Panc1 (cell line): ENCODE data around the gene CFAP410. TPM values are rescaled to one million over a fixed set of nuclear protein-coding genes. Genes with fewer than 3 reads are reported as not detected.
A peak's percentile ranks its signal among the peaks of the same experiment; 100 is the strongest.

Experiments
- ATAC-seq: fragments of 200-7000 bp; cut with Tn5 transposase; 2 replicates; pipeline ENCODE4 v1.9.1; 2020; ENCODE audit warnings: mild to moderate bottlenecking, moderate library complexity
- BruUV-seq: library from RNA; stranded (reverse); fragments of 400-500 nt; replicated peaks from 2 replicates; lab custom pipeline; 2021; lab: Mats Ljungman, UMichigan
- CTCF ChIA-PET: fragments of 300-600 bp; sonication (Branson Sonifier 250); formaldehyde crosslinking; loops from one replicate; lab custom pipeline; 2022; ENCODE audit warnings: antibody characterized with exemption; lab: Charles Lee
- POLR2A ChIA-PET: fragments of 300-600 bp; sonication (Branson Sonifier 250); formaldehyde crosslinking; loops from one replicate; lab custom pipeline; 2022; ENCODE audit warnings: antibody characterized with exemption; lab: Charles Lee
- DNase-seq: peaks from one replicate; pipeline ENCODE4 v3.0.0-alpha.2; 2010; ENCODE audit warnings: low read depth, low spot score
- H3K27ac ChIP-seq: 2 replicates; pipeline ENCODE4 v1.5.1; 2011; ENCODE audit warnings: mild to moderate bottlenecking, low read length, inconsistent platforms
- H3K27me3 ChIP-seq: fragments of 200-500 bp; sonication (Bioruptor generic); 2 replicates; pipeline ENCODE4 v1.6.0; 2014; ENCODE audit warnings: low read length, inconsistent platforms; ENCODE audit not compliant: control insufficient read depth, insufficient read depth
- H3K36me3 ChIP-seq: fragments of 200-500 bp; sonication (Bioruptor generic); 2 replicates; pipeline ENCODE4 v1.5.1; 2014; ENCODE audit warnings: inconsistent platforms, mild to moderate bottlenecking, low read length, moderate library complexity; ENCODE audit not compliant: control insufficient read depth, insufficient read depth
- H3K4me1 ChIP-seq: 2 replicates; pipeline ENCODE4 v1.5.1; 2011; ENCODE audit warnings: inconsistent platforms, mild to moderate bottlenecking, low read length, moderate library complexity; ENCODE audit not compliant: control insufficient read depth, insufficient read depth
- H3K4me3 ChIP-seq, 2 experiments: 2 replicates each; pipeline ENCODE4 v1.5.1; 2011 to 2012; ENCODE audit warnings: low read depth in 2 of 2, low read length in 2 of 2, mild to moderate bottlenecking in 2 of 2, inconsistent platforms in 1 of 2, moderate library complexity in 1 of 2
- H3K9me3 ChIP-seq: fragments of 200-500 bp; sonication (Bioruptor generic); 2 replicates; pipeline ENCODE4 v1.5.1; 2014; ENCODE audit warnings: low read depth, mild to moderate bottlenecking, inconsistent platforms, low read length, moderate library complexity; ENCODE audit not compliant: control insufficient read depth, insufficient read depth
- CTCF ChIP-seq: fragments of 450-650 bp; IDR thresholded peaks from 2 replicates; pipeline ENCODE4 v1.5.1; 2017; ENCODE audit warnings: mild to moderate bottlenecking
- POLR2AphosphoS5 ChIP-seq: IDR thresholded peaks from 2 replicates; pipeline ENCODE4 v1.6.1; 2012; ENCODE audit warnings: mild to moderate bottlenecking, low read depth, low read length, moderate library complexity
- SIN3A ChIP-seq: IDR thresholded peaks from 2 replicates; pipeline ENCODE4 v1.6.1; 2012; ENCODE audit warnings: low read depth, mild to moderate bottlenecking, low read length, moderate library complexity, borderline replicate concordance; ENCODE audit not compliant: insufficient read depth
- TCF7L2 ChIP-seq: IDR thresholded peaks from 2 replicates; pipeline ENCODE4 v1.6.1; 2011; ENCODE audit warnings: mild to moderate bottlenecking, low read depth, low read length, inconsistent platforms
- in situ Hi-C: cut with HindIII; loops from 2 replicates; pipeline ENCODE4 v1.10.0; 2016; ENCODE audit warnings: low sequenced_read_pairs, low pct_unique_long_range_greater_than_20kb
- intact Hi-C: fragments of 100-400 bp; cut with micrococcal nuclease; formaldehyde crosslinking; loops from one replicate; pipeline ENCODE4 v1.10.0; 2022; ENCODE audit not compliant: unreplicated experiment
- total RNA-seq: library from RNA; stranded (reverse); gene quantifications from one replicate; pipeline ENCODE4 v1.2.1, GENCODE V29; 2021; ENCODE audit not compliant: unreplicated experiment
- TF ChIP-seq, protein P1 (sequence below), 2 experiments: IDR thresholded peaks; 2 replicates each; pipeline ENCODE4 v1.6.1; 2011 to 2012; ENCODE audit warnings: low read depth in 2 of 2, control low read depth in 1 of 2, low read length in 1 of 2, mild to moderate bottlenecking in 1 of 2, moderate library complexity in 1 of 2; ENCODE audit not compliant: insufficient read depth in 1 of 2

CFAP410 gene
- total RNA-seq, 1 experiment from 2014 or later: 11.8 TPM

GRCh38 chr21:44378646-44379514, 39.7 kb upstream of the CFAP410 start:
- intact Hi-C loops: no loop called here
- in situ Hi-C loops: no loop called here
- no peak for TF ChIP-seq POLR2AphosphoS5
- TF ChIP-seq CTCF: no peak
- no peak for TF ChIP-seq SIN3A
- TF ChIP-seq TCF7L2: no peak
- TF ChIP-seq, protein P1, sequence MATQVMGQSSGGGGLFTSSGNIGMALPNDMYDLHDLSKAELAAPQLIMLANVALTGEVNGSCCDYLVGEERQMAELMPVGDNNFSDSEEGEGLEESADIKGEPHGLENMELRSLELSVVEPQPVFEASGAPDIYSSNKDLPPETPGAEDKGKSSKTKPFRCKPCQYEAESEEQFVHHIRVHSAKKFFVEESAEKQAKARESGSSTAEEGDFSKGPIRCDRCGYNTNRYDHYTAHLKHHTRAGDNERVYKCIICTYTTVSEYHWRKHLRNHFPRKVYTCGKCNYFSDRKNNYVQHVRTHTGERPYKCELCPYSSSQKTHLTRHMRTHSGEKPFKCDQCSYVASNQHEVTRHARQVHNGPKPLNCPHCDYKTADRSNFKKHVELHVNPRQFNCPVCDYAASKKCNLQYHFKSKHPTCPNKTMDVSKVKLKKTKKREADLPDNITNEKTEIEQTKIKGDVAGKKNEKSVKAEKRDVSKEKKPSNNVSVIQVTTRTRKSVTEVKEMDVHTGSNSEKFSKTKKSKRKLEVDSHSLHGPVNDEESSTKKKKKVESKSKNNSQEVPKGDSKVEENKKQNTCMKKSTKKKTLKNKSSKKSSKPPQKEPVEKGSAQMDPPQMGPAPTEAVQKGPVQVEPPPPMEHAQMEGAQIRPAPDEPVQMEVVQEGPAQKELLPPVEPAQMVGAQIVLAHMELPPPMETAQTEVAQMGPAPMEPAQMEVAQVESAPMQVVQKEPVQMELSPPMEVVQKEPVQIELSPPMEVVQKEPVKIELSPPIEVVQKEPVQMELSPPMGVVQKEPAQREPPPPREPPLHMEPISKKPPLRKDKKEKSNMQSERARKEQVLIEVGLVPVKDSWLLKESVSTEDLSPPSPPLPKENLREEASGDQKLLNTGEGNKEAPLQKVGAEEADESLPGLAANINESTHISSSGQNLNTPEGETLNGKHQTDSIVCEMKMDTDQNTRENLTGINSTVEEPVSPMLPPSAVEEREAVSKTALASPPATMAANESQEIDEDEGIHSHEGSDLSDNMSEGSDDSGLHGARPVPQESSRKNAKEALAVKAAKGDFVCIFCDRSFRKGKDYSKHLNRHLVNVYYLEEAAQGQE (IDR thresholded peaks at IDR 0.05; ENCODE audit: insufficient read depth in 1 of 2, low read depth in 2 of 2, low read length in 1 of 2): no peak
- H3K4me3 ChIP-seq: no peak overlapping the region
- BruUV-seq: no TSS peak
- POLR2A ChIA-PET: no interaction called here
- H3K9me3 ChIP-seq: no peaks in the 10 kb centered on the region
- no peak overlapping the region for H3K27ac ChIP-seq
- H3K4me1 ChIP-seq: no peaks in the 10 kb centered on the region
- ATAC-seq (no peak), DNase-seq (no peak)
- no peaks in the 10 kb centered on the region for H3K36me3 ChIP-seq
- CTCF ChIA-PET: no interaction called here
- no peaks in the 10 kb centered on the region for H3K27me3 ChIP-seq

GRCh38 chr21:44377922-44378645, 38.9 kb upstream of the CFAP410 start:
- H3K27me3 ChIP-seq: no peaks in the 10 kb centered on the region
- ChIA-PET CTCF (no interaction called here), POLR2A (no interaction called here)
- intact Hi-C loops (no loop called here), in situ Hi-C loops (no loop called here)
- H3K9me3 ChIP-seq: no peaks in the 10 kb centered on the region
- DNase-seq (no peak), ATAC-seq (peak; percentile 49; the same call in 1 of the 2 replicates)
- H3K36me3 ChIP-seq: no peaks in the 10 kb centered on the region
- BruUV-seq: no TSS peak
- H3K4me1 ChIP-seq: no peaks in the 10 kb centered on the region
- no peak for TF ChIP-seq SIN3A
- no peak for TF ChIP-seq TCF7L2
- TF ChIP-seq CTCF: no peak
- no peak for TF ChIP-seq POLR2AphosphoS5
- TF ChIP-seq, protein P1 (IDR thresholded peaks at IDR 0.05; ENCODE audit: insufficient read depth in 1 of 2, low read depth in 2 of 2, low read length in 1 of 2): no peak
- no peak overlapping the region for H3K4me3 ChIP-seq
- H3K27ac ChIP-seq: no peak overlapping the region
